ENCODE measurements around the gene TSPAN10.

The TSPAN10 gene

DNA sequence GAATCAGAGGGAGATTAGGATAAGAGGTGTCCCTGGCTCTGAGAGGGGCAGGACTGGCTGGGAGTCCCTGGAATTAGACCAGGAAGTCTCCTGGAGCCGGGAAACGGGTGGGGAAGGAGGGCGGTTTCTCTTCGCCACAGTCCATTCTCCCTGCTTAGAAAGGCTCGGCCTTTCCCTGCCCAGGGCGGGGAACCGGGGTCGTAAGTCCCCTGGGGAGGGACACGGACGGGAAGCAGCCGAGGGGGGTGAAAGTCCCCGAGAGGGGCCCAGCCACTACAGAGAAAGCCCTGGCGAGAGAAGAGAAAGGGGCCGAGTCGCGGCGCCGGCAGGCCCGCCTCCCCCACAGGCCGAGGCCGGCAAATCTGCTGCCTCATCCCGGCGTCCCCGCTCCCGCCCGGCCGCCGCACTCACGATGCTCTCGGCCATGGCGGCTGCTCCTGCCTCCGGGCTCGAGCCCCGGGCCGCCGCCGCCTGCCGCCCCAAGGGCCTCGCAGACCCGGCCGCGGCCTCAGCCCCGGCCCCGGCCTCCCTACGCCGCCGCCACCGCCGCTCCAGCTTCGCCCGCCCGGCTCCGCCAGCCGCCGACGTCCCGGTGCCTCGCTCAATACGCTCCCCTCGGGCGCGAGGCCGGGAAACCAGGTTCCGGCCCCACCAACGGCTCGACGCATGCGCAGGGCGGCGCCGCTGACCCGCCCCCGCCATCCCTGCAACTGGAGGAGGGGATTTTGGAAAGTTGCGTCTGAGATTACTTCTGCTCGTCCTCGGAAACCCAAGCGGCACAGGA, at the start of gene TSPAN10, which contains the start of gene NPLOC4:
TSS of gene TSPAN10 (plus strand) at position 692 of the 784 bp plus-strand sequence. CDS start 5,217 bp downstream, outside the sequence.
TSS of gene NPLOC4 (minus strand) at position 608 of the 784 bp plus-strand sequence. CDS start at position 426, 182 bp downstream.
- TF ChIP-seq GATA2 (IDR thresholded peaks at IDR 0.05; ENCODE audit: low read depth, low read length) (no peak), GATA3 (IDR thresholded peaks at IDR 0.05; ENCODE audit: low read depth, low read length) (no peak)

DNA sequence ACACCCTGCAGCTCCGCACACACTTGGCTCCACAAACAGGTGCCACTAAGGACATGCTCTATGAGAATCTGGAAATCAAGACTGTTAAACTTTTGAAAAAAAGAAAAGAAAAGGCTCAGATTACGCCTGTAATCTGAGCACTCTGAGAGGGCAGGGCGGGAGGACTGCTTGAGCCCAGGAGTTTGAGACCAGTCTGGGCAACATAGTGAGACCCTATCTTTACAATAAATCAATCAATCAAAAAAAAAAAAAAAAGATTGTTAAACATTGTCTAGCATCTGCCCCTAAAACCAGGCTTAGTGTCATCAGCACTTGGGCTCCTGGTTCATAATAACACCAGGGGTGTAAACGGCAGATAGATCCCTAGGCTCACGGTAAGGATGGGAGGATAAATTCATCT, 47.4 kb upstream of the TSPAN10 start:
- TF ChIP-seq GATA2 (IDR thresholded peaks at IDR 0.05; ENCODE audit: low read depth, low read length): no peak
- TF ChIP-seq GATA3 (IDR thresholded peaks at IDR 0.05; ENCODE audit: low read depth, low read length): no peak

DNA sequence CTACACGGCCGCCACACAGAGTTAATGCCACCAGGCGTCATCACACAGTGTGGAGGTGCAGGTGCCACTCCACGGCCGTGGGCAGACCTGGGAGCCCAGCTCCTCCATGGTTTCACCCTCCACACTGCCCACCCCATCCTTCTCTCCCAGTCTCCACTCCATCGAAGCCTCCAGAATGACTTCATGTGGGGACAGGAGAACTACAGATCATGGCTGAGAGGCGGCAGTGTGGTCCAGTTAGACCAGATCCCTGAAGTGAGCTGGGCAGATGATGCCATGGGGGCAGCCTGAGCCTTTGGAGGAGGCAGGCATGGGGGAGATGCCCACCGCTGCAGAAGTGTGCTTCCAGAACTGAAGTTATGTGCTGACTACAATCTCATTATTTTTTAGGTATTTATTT, 46.9 kb upstream of the TSPAN10 start:
- TF ChIP-seq GATA2 (IDR thresholded peaks at IDR 0.05; ENCODE audit: low read depth, low read length) (no peak), GATA3 (IDR thresholded peaks at IDR 0.05; ENCODE audit: low read depth, low read length) (no peak)

DNA sequence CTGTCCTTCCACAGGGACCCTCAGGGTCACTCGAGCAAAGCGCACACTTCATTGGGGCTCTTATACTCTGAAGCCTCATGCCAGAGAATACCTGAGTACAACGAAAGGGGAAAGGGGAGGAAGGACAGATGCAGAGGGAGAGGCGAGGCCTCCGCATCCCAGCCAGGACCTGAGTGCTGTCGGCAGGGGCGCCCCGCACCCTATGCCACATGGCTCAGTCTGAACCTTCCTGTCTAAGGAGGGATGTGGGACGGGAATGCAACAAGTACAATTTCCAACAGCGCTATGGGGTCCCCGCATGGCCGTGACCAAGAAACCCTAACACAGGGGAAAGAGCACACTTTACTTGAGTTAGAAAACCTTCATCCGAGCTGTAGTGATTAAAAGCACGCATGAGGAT, 45.0 kb upstream of the TSPAN10 start:
- TF ChIP-seq GATA3 (IDR thresholded peaks at IDR 0.05; ENCODE audit: low read depth, low read length) (no peak), GATA2 (IDR thresholded peaks at IDR 0.05; ENCODE audit: low read depth, low read length) (no peak)

DNA sequence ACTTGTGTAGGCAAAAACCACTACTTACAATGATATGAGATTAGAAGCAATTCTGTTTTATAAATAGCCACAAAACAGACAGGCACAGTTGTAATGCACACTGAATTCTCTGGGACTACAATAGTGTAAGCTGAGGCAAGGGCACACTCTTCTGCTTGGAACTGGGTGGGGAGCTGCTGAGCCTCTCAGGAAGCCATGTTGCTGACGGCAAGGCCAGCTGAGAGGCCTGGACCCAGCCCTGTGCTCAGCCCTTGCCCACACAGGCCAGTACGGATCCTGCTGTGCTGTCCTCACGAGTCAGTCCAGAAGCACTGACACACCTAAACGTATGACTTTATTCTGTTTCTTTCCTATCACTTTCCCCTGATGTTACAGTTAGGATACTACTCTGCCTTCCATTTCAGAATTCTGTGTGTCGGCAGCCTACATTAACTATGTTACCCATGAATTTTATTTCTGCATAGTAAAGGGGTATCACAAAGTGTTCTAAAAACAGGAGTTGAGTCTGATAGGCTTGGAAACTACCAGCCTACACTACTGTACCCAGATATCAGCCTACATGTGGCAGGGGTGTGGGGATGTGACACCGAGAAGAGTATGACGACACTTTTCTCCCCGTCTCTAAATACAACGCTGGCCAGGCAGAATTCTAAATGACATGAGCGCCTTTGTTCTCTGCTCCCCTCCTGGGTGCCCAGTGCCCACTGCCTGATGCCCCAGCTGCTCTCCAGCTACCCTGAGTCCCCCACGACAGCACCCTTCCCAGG, 43.7 kb upstream of the TSPAN10 start:
- TF ChIP-seq GATA3 (IDR thresholded peaks at IDR 0.05; ENCODE audit: low read depth, low read length): no peak
- TF ChIP-seq GATA2 (IDR thresholded peaks at IDR 0.05; ENCODE audit: low read depth, low read length): no peak

DNA sequence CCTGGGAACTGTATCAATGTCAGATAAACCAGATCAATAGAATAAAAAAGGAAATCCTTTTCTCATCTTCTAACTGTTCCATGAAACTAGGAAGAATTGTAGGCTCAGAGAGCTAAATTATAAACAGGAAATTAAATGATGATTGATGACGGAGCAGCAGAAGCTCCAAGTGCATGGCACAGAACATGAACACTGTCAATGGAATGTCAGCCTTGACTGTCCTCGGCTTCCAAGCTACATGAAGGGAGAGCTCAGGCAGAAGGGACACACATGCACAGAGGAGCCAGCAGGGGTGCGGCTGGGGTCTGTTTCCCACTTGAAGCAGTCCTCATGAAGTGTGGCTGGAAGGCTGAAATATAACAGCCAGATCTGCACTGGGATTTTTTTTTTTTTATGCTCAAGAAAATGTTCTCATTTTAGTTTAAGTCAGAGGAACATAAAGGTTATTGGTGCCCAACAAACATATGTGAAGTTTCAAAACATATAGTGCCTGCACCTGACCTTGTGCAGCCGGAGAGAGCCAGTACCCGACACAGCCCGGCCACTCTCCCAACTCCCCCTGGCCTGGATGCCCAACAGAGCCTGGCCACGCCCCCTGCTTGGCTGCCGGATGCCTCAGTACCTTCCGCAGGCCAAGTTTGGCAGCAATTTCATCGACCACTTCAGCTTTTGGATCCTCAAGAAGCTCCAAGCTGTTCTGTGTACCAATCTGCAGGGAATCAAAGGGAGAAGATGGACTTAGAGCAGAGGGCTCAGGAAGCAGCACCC, 37.1 kb upstream of the TSPAN10 start:
- no peak for TF ChIP-seq GATA2 (IDR thresholded peaks at IDR 0.05; ENCODE audit: low read depth, low read length)

DNA sequence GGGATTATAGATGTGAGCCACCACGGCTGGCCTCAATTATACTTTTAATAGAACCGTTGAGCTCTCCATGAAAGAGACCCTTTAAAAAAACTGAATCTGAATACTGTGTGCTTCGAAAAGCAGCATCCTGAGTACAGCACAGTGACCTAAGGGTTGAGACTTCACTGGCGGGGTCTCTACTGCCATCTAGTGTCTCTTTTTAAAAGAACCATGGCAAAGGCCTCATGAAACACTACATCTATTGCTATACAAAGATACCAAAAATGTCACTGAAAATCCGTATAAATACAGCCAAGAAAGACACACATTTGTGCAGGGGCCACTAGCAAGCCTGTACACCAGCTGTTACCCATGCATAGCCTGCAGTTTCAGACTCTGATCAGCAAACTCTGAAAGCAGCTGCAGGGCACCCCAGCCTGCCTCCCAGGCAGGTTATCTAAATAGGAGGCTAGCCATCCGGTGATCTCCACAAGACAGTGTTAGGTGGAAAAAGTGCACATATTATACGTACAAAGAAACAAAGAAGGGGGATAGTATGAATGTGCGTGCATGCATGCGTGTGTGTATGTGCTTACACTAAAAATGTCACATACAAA, 35.4 kb upstream of the TSPAN10 start:
- TF ChIP-seq GATA2 (IDR thresholded peaks at IDR 0.05; ENCODE audit: low read depth, low read length): no peak
- no peak for TF ChIP-seq GATA3 (IDR thresholded peaks at IDR 0.05; ENCODE audit: low read depth, low read length)

DNA sequence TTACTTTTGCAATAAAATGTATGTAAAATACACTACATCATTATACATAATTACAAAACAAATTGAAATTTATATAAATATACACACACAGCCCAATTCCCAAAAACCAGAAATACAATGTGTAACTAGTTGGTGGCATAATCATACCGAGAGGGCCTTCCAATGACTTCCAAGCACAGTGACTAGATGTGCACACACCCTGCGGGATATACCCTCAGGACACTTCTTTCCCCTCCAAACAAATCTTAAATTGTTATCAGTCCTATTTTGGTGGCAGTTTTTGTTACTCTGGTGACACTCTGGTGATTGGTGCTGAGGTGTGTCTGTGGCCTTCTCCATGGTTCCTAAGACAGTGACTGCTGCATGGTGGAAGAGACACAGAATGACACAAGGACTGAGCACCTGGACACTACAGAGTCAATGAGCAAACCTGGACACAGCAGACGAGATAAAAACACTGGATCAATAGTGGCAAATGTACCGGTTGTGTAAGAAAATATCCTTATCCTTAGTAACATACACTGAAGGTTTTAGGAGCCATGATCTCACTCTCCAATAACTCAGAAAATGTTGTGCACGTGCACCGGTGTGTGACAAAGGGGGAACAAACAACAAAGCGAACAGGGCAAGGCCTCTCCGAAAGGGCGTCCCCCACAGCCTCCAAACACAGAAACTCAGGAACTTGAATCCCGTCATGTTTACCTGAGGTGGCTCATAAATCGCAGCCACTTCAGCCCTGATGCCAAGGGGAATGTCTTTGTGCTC, 33.0 kb upstream of the TSPAN10 start:
- TF ChIP-seq GATA2 (IDR thresholded peaks at IDR 0.05; ENCODE audit: low read depth, low read length) (no peak), GATA3 (IDR thresholded peaks at IDR 0.05; ENCODE audit: low read depth, low read length) (no peak)

DNA sequence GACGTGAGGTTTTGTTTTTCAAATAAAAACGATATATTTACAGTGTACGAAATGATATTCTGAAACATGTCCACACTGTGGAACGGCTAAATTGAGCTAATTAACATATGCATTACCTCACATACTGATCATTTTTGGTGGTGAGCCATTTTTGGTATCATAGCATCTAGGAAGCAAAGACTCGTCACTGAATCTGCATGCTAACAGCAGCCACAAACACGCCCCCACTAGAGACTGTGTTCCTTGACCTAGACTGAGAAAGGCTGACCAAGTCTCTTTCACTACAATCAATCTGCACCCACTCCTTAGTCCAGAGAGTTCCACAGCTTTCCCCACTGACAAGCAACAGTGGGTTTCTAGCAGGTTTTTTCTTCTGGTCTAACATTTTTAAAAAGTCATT, 29.6 kb upstream of the TSPAN10 start:
- no peak for TF ChIP-seq GATA2 (IDR thresholded peaks at IDR 0.05; ENCODE audit: low read depth, low read length)
- TF ChIP-seq GATA3 (IDR thresholded peaks at IDR 0.05; ENCODE audit: low read depth, low read length): no peak

DNA sequence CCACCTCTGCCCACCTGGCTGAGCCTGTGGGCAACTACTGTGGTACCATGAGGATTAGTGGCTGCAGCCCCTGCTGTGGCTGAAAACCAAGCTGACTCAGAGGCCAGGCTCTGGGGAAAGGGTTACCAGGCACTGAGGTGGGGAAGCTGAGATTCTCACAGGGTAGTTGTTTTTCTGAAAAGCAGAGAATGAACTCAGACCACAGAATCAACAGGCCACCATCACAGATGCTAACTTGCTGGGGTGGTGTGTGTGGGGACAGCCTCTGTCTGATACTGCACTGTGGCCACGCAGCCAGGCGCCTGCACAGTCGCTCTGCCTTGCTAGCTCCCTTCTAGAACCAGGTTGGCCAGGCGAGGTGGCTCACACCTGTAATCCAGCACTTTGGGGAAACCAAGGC, 28.9 kb upstream of the TSPAN10 start:
- TF ChIP-seq GATA3 (IDR thresholded peaks at IDR 0.05; ENCODE audit: low read depth, low read length) (no peak), GATA2 (IDR thresholded peaks at IDR 0.05; ENCODE audit: low read depth, low read length) (no peak)

DNA sequence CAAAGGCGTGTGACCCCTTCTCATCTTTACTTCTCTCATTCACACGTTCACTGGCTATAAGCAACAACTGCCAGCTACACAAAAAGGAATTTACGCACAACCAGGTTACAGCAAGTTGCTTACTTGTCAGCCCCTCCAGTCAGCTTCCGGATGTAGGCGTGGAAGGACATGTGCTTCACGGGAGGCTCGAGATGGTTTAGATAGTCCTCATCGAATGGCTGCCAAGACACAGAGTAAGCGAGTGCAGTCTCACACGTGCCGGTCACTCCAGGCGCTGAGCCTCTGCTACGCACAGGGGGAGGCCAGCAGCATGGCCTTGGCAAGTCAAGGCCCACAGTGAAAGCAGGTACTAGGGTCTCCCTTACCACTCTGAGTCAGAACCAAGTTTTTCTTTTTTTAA, 28.4 kb upstream of the TSPAN10 start:
- no peak for TF ChIP-seq GATA3 (IDR thresholded peaks at IDR 0.05; ENCODE audit: low read depth, low read length)
- no peak for TF ChIP-seq GATA2 (IDR thresholded peaks at IDR 0.05; ENCODE audit: low read depth, low read length)

DNA sequence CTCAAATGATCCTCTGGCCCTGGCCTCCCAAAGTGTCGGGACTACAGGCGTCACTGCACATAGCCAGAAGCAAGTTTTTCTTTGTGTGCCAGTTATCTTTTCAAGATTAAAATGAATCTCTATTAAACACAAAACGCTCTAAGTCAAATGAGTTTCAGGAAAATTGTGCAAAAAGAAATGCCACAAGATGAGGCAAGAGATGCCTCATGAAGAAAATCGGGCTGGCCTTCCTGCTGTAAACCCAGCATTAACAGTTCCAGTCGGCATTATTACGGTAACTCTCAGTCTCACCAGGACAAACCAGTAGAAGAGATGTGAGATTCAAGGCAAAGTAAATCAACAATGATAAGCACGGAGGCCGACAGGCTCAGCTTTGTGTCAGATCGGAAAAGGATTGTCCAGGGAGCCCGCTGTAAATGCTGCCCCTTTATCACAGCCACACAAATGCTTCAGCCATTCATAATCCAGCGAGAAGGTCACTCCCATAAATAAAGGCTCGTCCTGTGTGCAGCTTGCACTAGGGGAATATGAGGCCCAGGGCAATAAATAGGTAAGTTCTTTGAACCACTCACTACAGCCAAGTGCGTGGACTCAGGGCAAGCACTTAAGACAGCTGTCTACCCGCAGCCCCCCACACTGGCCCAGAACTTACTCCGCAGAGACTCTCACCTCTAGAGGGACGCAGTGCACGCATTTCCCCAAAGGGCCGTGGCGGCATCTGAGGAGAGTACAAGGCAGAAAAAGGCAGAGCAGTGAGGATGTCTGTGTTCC, 27.3 kb upstream of the TSPAN10 start:
- TF ChIP-seq GATA3 (IDR thresholded peaks at IDR 0.05; ENCODE audit: low read depth, low read length): no peak
- TF ChIP-seq GATA2 (IDR thresholded peaks at IDR 0.05; ENCODE audit: low read depth, low read length): no peak

Data from SH-SY5Y (cell line).